PC-3 (cell line): ENCODE data around the gene FOXN4.

Experiments
- EZH2 ChIP-seq: fragments of 300-600 bp; sonication (generic); IDR thresholded peaks from one replicate; pipeline ENCODE4 v1.6.1; 2017; ENCODE audit warnings: antibody characterized with exemption, mild to moderate bottlenecking, low read length; ENCODE audit not compliant: unreplicated experiment
- EZH2phosphoT487 ChIP-seq: fragments of 300-600 bp; sonication (generic); IDR thresholded peaks from 2 replicates; pipeline ENCODE4 v1.6.1; 2018; ENCODE audit warnings: mild to moderate bottlenecking, antibody characterized with exemption, low read length, borderline replicate concordance
- TF ChIP-seq, protein P1 (sequence below): fragments of 300-600 bp; sonication (generic); conservative IDR thresholded peaks from 2 replicates; pipeline ENCODE4 v1.5.1; 2017; ENCODE audit warnings: antibody characterized with exemption, low read depth, mild to moderate bottlenecking, low read length

DNA sequence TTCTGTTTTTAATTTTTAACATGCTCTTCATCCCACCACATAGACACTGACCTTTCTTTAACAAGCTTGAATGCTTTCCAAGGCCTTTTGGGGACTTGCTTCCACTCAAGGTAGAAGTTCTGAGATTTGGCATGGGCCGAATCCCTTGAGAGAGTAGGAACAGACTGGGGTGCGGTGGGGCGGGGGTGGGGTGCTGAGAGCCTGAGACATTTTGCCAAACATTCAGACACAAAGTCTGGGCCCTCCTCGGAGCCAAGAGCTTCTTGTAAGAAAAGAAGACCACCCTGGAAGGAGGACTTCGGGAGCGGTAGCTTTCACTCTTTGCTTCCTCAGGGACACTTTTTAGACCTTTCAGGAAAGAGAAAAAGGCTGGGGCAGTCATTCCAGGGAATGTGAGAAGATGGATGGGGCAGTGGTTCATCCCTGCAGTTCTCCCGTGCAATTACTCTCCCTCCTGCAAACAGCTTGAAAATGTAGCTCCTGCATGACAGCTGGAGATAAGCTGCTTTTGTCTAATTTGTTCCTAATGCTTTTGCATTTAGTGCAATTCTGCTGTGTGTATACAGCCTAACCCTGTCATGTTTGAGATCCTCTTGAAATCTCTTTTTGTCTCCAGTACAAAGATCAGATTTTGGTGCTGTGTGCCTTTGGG lies 22.3 kb upstream of the FOXN4 start:
- TF ChIP-seq, protein P1, sequence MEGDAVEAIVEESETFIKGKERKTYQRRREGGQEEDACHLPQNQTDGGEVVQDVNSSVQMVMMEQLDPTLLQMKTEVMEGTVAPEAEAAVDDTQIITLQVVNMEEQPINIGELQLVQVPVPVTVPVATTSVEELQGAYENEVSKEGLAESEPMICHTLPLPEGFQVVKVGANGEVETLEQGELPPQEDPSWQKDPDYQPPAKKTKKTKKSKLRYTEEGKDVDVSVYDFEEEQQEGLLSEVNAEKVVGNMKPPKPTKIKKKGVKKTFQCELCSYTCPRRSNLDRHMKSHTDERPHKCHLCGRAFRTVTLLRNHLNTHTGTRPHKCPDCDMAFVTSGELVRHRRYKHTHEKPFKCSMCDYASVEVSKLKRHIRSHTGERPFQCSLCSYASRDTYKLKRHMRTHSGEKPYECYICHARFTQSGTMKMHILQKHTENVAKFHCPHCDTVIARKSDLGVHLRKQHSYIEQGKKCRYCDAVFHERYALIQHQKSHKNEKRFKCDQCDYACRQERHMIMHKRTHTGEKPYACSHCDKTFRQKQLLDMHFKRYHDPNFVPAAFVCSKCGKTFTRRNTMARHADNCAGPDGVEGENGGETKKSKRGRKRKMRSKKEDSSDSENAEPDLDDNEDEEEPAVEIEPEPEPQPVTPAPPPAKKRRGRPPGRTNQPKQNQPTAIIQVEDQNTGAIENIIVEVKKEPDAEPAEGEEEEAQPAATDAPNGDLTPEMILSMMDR: no peak
- TF ChIP-seq EZH2 (no peak), EZH2phosphoT487 (no peak)
